Measurements from ENCODE around the gene CCDC40. TPM values are rescaled to one million over a fixed set of nuclear protein-coding genes. Genes with fewer than 3 reads are reported as not detected.

The CCDC40 gene
- total and polyA plus RNA-seq, 2 donors (not counting 1 experiment from before 2014, with no cell fraction given): 0.63 to 3.2 TPM

DNA sequence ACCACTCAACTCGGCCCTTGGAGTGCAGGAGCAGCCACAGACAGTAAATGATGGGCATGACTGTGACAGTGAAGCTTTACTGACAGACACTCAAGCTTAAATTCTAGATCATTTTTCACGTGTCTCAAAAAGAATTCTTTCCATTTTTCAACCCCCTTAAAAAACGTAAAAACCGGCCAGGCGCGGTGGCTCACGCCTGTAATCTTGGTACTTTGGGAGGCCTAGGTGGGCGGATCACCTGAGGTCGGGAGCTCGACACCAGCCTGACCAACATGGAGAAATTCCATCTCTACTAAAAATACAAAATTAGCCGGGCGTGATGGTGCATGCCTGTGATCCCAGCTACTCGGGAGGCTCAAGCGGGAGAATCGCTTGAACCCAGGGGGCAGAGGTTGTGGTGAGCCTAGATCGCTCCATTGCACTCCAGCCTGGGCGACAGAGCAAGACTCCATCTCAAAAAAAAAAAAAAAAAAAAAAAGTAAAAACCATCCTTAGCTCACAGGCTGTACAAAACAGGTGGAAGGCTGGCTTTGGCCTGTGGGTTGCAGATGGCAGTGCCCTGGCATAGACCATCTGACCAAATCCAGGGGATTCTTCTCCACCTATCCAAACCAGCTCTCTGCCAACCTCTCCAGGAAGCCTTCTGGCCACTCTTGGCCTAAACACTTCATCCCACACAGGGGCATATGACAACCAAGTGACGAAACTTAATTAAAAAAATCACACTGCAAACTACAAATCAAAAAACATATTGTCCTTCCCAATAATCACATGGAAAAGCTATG lies 19.0 kb upstream of the CCDC40 start:
- peaks cover 7% of the 10 kb centered on the region for H3K4me1 Mint-ChIP-seq

More for the DNA sequence above, 19.0 kb upstream of the CCDC40 start:
- Histone ChIP-seq H3K9me3 (ENCODE audit: control extremely low read depth in 1 of 3, control insufficient read depth in 2 of 3, insufficient read depth in 1 of 3, low read length in 2 of 3) (peaks cover 0 to 15% (median 2%) of the 10 kb centered on the region in 3 donors), H3K9ac (ENCODE audit: low read length) (no peak overlapping the region), H3K4me2 (replicated peaks; ENCODE audit: low read depth, low read length, poor library complexity, severe bottlenecking) (no peak overlapping the region), H3K36me3 (replicated peaks in 1 of 2; ENCODE audit: control extremely low read depth in 1 of 2, control insufficient read depth in 1 of 2, extremely low read depth in 1 of 2, insufficient read depth in 2 of 2, low read length in 1 of 2) (no peaks in the 10 kb centered on the region), H3K79me2 (ENCODE audit: control insufficient read depth, insufficient read depth, low read length) (peaks cover 5% of the 10 kb centered on the region), H3K27me3 (replicated peaks in 1 of 4; ENCODE audit: control extremely low read depth in 1 of 4, control insufficient read depth in 3 of 4, insufficient read depth in 4 of 4, low read length in 3 of 4) (no peaks in the 10 kb centered on the region), H3K4me1 (ENCODE audit: control insufficient read depth in 2 of 2, insufficient read depth in 2 of 2, low read length in 2 of 2) (peaks cover 0 to 3% of the 10 kb centered on the region in 2 donors), H3K4me3 (ENCODE audit: control extremely low read depth in 1 of 5, extremely low read depth in 1 of 5, insufficient read depth in 1 of 5, low read depth in 2 of 5, low read length in 4 of 5) (no peak overlapping the region), H2AFZ (ENCODE audit: insufficient read depth, low read depth, low read length, poor library complexity, severe bottlenecking) (no peak overlapping the region), H4K20me1 (ENCODE audit: control insufficient read depth, insufficient read depth, low read length, poor library complexity, severe bottlenecking) (no peaks in the 10 kb centered on the region), H3K27ac (ENCODE audit: low read length in 2 of 2) (no peak overlapping the region)
- ChIA-PET CTCF (interaction anchor here (0.6 to 1.2 kb wide), 2 partner anchors 9 to 16 kb away, joined by 3 to 5 read pairs; no protein-coding TSS in a partner anchor), POLR2A (no interaction called here)
- intact Hi-C loops (cut with micrococcal nuclease): no loop called here
- Mint-ChIP-seq H3K27me3 (no peaks in the 10 kb centered on the region), H3K27ac (no peak overlapping the region), H3K9me3 (ENCODE audit: insufficient read depth) (no peaks in the 10 kb centered on the region), H3K4me3 (no peak overlapping the region)
- WGBS (ENCODE audit: insufficient coverage): 89% methylated on average over 10 of the region's 18 CpGs
- no peak for DNase-seq
- no peak for ATAC-seq (ENCODE audit: low read depth)
- no peak for TF ChIP-seq EZH2 (IDR thresholded peaks at IDR 0.05; ENCODE audit: borderline replicate concordance, insufficient read depth, low read depth, low read length, poor library complexity, severe bottlenecking)
- TF ChIP-seq, protein P1, sequence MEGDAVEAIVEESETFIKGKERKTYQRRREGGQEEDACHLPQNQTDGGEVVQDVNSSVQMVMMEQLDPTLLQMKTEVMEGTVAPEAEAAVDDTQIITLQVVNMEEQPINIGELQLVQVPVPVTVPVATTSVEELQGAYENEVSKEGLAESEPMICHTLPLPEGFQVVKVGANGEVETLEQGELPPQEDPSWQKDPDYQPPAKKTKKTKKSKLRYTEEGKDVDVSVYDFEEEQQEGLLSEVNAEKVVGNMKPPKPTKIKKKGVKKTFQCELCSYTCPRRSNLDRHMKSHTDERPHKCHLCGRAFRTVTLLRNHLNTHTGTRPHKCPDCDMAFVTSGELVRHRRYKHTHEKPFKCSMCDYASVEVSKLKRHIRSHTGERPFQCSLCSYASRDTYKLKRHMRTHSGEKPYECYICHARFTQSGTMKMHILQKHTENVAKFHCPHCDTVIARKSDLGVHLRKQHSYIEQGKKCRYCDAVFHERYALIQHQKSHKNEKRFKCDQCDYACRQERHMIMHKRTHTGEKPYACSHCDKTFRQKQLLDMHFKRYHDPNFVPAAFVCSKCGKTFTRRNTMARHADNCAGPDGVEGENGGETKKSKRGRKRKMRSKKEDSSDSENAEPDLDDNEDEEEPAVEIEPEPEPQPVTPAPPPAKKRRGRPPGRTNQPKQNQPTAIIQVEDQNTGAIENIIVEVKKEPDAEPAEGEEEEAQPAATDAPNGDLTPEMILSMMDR (IDR thresholded peaks at IDR 0.05): no peak

Measured in B cell (primary cell).